ENCODE data around the gene OR56A5. TPM values are rescaled to one million over a fixed set of nuclear protein-coding genes. Genes with fewer than 3 reads are reported as not detected.

OR56A5 gene
- total and polyA plus RNA-seq, 2 donors (not counting 1 experiment from before 2014, with no cell fraction given), result not detected

GRCh38 chr11:5930614-5931013 lies 37.7 kb downstream of the OR56A5 start:
- Histone ChIP-seq H3K9me3 (ENCODE audit: control extremely low read depth in 1 of 3, control insufficient read depth in 2 of 3, insufficient read depth in 1 of 3, low read length in 2 of 3) (peaks cover 0 to 34% (median 0%) of the 10 kb centered on the region in 3 donors), H3K27me3 (replicated peaks in 1 of 4; ENCODE audit: control extremely low read depth in 1 of 4, control insufficient read depth in 3 of 4, insufficient read depth in 4 of 4, low read length in 3 of 4) (no peaks in the 10 kb centered on the region), H4K20me1 (ENCODE audit: control insufficient read depth, insufficient read depth, low read length, poor library complexity, severe bottlenecking) (no peaks in the 10 kb centered on the region), H3K4me3 (ENCODE audit: control extremely low read depth in 1 of 5, extremely low read depth in 1 of 5, insufficient read depth in 1 of 5, low read depth in 2 of 5, low read length in 4 of 5) (no peak overlapping the region), H3K4me1 (ENCODE audit: control insufficient read depth in 2 of 2, insufficient read depth in 2 of 2, low read length in 2 of 2) (no peaks in the 10 kb centered on the region), H2AFZ (ENCODE audit: insufficient read depth, low read depth, low read length, poor library complexity, severe bottlenecking) (no peak overlapping the region), H3K9ac (ENCODE audit: low read length) (no peak overlapping the region), H3K4me2 (replicated peaks; ENCODE audit: low read depth, low read length, poor library complexity, severe bottlenecking) (no peak overlapping the region), H3K36me3 (replicated peaks in 1 of 2; ENCODE audit: control extremely low read depth in 1 of 2, control insufficient read depth in 1 of 2, extremely low read depth in 1 of 2, insufficient read depth in 2 of 2, low read length in 1 of 2) (no peaks in the 10 kb centered on the region), H3K79me2 (ENCODE audit: control insufficient read depth, insufficient read depth, low read length) (no peaks in the 10 kb centered on the region), H3K27ac (ENCODE audit: low read length in 2 of 2) (no peak overlapping the region)
- intact Hi-C loops (cut with micrococcal nuclease), result no loop called here
- Mint-ChIP-seq H3K4me3 (no peak overlapping the region), H3K27me3 (no peaks in the 10 kb centered on the region), H3K9me3 (ENCODE audit: insufficient read depth) (peaks cover 7% of the 10 kb centered on the region), H3K4me1 (no peaks in the 10 kb centered on the region), H3K27ac (no peak overlapping the region)
- POLR2A ChIA-PET, result no interaction called here
- CTCF ChIA-PET, result no interaction called here
- no peak for DNase-seq
- WGBS (ENCODE audit: insufficient coverage), result 92% methylated on average over 19 of the region's 19 CpGs
- no peak for TF ChIP-seq EZH2 (IDR thresholded peaks at IDR 0.05; ENCODE audit: borderline replicate concordance, insufficient read depth, low read depth, low read length, poor library complexity, severe bottlenecking)
- TF ChIP-seq, protein P1, sequence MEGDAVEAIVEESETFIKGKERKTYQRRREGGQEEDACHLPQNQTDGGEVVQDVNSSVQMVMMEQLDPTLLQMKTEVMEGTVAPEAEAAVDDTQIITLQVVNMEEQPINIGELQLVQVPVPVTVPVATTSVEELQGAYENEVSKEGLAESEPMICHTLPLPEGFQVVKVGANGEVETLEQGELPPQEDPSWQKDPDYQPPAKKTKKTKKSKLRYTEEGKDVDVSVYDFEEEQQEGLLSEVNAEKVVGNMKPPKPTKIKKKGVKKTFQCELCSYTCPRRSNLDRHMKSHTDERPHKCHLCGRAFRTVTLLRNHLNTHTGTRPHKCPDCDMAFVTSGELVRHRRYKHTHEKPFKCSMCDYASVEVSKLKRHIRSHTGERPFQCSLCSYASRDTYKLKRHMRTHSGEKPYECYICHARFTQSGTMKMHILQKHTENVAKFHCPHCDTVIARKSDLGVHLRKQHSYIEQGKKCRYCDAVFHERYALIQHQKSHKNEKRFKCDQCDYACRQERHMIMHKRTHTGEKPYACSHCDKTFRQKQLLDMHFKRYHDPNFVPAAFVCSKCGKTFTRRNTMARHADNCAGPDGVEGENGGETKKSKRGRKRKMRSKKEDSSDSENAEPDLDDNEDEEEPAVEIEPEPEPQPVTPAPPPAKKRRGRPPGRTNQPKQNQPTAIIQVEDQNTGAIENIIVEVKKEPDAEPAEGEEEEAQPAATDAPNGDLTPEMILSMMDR (IDR thresholded peaks at IDR 0.05), result no peak
- ATAC-seq (ENCODE audit: low read depth), result no peak

DNA sequence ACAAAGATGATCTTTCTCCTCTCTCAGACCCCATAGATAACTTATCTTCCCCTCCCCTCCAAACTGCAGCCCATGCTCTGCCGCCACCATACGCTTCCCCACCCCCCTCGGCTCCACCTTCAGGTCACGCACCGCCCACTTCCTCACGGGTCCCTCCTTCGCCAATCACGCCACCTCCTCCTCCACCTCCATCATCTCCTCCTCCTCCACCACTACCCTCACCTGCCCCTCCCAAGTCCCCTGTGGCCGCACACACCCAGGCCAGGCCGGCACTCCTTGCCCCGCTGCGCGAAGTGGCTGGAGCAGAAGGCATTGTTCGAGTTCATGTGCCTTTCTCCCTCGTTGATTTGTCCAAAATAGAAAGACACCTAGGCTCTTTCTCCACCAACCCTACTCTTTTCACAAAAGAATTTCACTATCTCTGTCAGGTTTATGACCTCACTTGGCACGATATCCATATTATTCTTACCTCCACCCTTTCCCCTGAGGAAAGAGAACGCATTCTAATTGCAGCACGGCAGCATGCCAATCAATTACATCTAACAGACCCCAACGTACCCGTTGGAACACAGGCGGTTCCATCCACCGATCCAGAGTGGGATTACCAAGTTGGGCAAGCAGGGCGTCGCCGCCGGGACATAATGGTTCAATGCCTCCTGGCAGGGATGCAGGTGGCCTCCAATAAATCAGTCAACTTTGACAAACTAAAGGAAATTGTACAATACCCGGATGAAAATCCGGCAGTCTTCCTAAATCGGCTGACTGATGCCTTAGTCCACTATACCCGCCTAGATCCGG lies 38.5 kb downstream of the OR56A5 start:
- peaks cover 7% of the 10 kb centered on the region for H3K9me3 Mint-ChIP-seq (ENCODE audit: insufficient read depth)
- H3K4me3 Mint-ChIP-seq, result no peak overlapping the region
- H3K9ac ChIP-seq (ENCODE audit: low read length), result no peak overlapping the region
- TF ChIP-seq EZH2 (IDR thresholded peaks at IDR 0.05; ENCODE audit: borderline replicate concordance, insufficient read depth, low read depth, low read length, poor library complexity, severe bottlenecking), result no peak
- TF ChIP-seq, protein P1 (IDR thresholded peaks at IDR 0.05), result no peak
- H3K36me3 ChIP-seq (replicated peaks in 1 of 2; ENCODE audit: control extremely low read depth in 1 of 2, control insufficient read depth in 1 of 2, extremely low read depth in 1 of 2, insufficient read depth in 2 of 2, low read length in 1 of 2), result no peaks in the 10 kb centered on the region
- no peaks in the 10 kb centered on the region for H3K27me3 Mint-ChIP-seq
- no peaks in the 10 kb centered on the region for H3K4me1 Mint-ChIP-seq
- no peak overlapping the region for H2AFZ ChIP-seq (ENCODE audit: insufficient read depth, low read depth, low read length, poor library complexity, severe bottlenecking)
- ChIA-PET POLR2A (no interaction called here), CTCF (no interaction called here)
- H3K27ac ChIP-seq (ENCODE audit: low read length in 2 of 2), result no peak overlapping the region
- H3K27me3 ChIP-seq (replicated peaks in 1 of 4; ENCODE audit: control extremely low read depth in 1 of 4, control insufficient read depth in 3 of 4, insufficient read depth in 4 of 4, low read length in 3 of 4), result no peaks in the 10 kb centered on the region
- no peak overlapping the region for H3K27ac Mint-ChIP-seq
- no peaks in the 10 kb centered on the region for H3K4me1 ChIP-seq (ENCODE audit: control insufficient read depth in 2 of 2, insufficient read depth in 2 of 2, low read length in 2 of 2)
- H4K20me1 ChIP-seq (ENCODE audit: control insufficient read depth, insufficient read depth, low read length, poor library complexity, severe bottlenecking), result no peaks in the 10 kb centered on the region
- H3K9me3 ChIP-seq (ENCODE audit: control extremely low read depth in 1 of 3, control insufficient read depth in 2 of 3, insufficient read depth in 1 of 3, low read length in 2 of 3), result peaks cover 0 to 34% (median 2%) of the 10 kb centered on the region in 3 donors
- H3K79me2 ChIP-seq (ENCODE audit: control insufficient read depth, insufficient read depth, low read length), result no peaks in the 10 kb centered on the region
- no peak overlapping the region for H3K4me3 ChIP-seq (ENCODE audit: control extremely low read depth in 1 of 5, extremely low read depth in 1 of 5, insufficient read depth in 1 of 5, low read depth in 2 of 5, low read length in 4 of 5)
- no peak for DNase-seq
- intact Hi-C loops (cut with micrococcal nuclease), result no loop called here
- H3K4me2 ChIP-seq (replicated peaks; ENCODE audit: low read depth, low read length, poor library complexity, severe bottlenecking), result no peak overlapping the region
- no peak for ATAC-seq (ENCODE audit: low read depth)
- WGBS (ENCODE audit: insufficient coverage), result 94% methylated on average over 31 of the region's 31 CpGs

Data from B cell (primary cell).